Measurements from ENCODE around the gene RASA2. TPM values are rescaled to one million over a fixed set of nuclear protein-coding genes. Genes with fewer than 3 reads are reported as not detected.

RASA2 gene
- total and polyA plus RNA-seq, 9 of the 15 experiments (the other 6 are each of a cell fraction or from before 2014, with no cell fraction given): 2.0 to 12.8 (median 9.5) TPM

GRCh38 chr3:141487521-141488252, 860 bp downstream of the RASA2 start (continued):
- TF ChIP-seq, protein P1, sequence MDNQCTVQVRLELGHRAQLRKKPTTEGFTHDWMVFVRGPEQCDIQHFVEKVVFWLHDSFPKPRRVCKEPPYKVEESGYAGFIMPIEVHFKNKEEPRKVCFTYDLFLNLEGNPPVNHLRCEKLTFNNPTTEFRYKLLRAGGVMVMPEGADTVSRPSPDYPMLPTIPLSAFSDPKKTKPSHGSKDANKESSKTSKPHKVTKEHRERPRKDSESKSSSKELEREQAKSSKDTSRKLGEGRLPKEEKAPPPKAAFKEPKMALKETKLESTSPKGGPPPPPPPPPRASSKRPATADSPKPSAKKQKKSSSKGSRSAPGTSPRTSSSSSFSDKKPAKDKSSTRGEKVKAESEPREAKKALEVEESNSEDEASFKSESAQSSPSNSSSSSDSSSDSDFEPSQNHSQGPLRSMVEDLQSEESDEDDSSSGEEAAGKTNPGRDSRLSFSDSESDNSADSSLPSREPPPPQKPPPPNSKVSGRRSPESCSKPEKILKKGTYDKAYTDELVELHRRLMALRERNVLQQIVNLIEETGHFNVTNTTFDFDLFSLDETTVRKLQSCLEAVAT (IDR thresholded peaks at IDR 0.05): peak in 1 of 2 experiments; percentile 53; a peak in 1 of 4 replicates
- TF ChIP-seq CGGBP1 (CRISPR knock-in tag; IDR thresholded peaks at IDR 0.05) (no peak), ID3 (CRISPR knock-in tag; IDR thresholded peaks at IDR 0.05) (no peak), ID3 (tag; IDR thresholded peaks at IDR 0.05) (no peak), ZNF589 (CRISPR knock-in tag; IDR thresholded peaks at IDR 0.05; ENCODE audit: low read depth) (no peak), ZNF143 (CRISPR knock-in tag; IDR thresholded peaks at IDR 0.05) (0 out of 2 replicates have a peak, but pooled peaks have one; percentile 42), ZBTB49 (CRISPR knock-in tag; IDR thresholded peaks at IDR 0.05; ENCODE audit: borderline replicate concordance) (no peak), POLR2H (tag; IDR thresholded peaks at IDR 0.05; ENCODE audit: low read depth) (peak; percentile 60; the same call in 1 of the 2 replicates), ZNF324 (CRISPR knock-in tag; IDR thresholded peaks at IDR 0.05) (0 out of 2 replicates have a peak, but pooled peaks have one; percentile 15), PML (IDR thresholded peaks at IDR 0.05; ENCODE audit: low read length) (peak; percentile 16; the same call in 1 of the 2 replicates), SMARCA5 (IDR thresholded peaks at IDR 0.05) (0 out of 2 replicates have a peak, but pooled peaks have one; percentile 32), ZNF121 (CRISPR knock-in tag; conservative IDR thresholded peaks at IDR 0.05) (no peak), ZNF274 (IDR thresholded peaks at IDR 0.05; ENCODE audit: borderline replicate concordance, low read depth, low read length) (no peak), ZBTB26 (CRISPR knock-in tag; IDR thresholded peaks at IDR 0.05) (no peak), RBBP5 (IDR thresholded peaks at IDR 0.05; ENCODE audit: borderline replicate concordance, insufficient read depth, low read length, poor library complexity, severe bottlenecking) (peak; percentile 90), JUN (IDR thresholded peaks at IDR 0.05; ENCODE audit: borderline replicate concordance, low read depth, low read length) (no peak), JUN (CRISPR knock-in tag; IDR thresholded peaks at IDR 0.05; ENCODE audit: borderline replicate concordance) (0 out of 2 replicates have a peak, but pooled peaks have one; percentile 56), SNIP1 (IDR thresholded peaks at IDR 0.05; ENCODE audit: low read depth) (peak; percentile 86), MAX (CRISPR knock-in tag; IDR thresholded peaks at IDR 0.05) (peak; percentile 68)

Data from K562 (cell line).